Measurements from ENCODE around the gene ADAP1. TPM values are rescaled to one million over a fixed set of nuclear protein-coding genes. Genes with fewer than 3 reads are reported as not detected.

The ADAP1 gene
- total RNA-seq, 1 experiment from 2014 or later: 34.0 TPM

DNA sequence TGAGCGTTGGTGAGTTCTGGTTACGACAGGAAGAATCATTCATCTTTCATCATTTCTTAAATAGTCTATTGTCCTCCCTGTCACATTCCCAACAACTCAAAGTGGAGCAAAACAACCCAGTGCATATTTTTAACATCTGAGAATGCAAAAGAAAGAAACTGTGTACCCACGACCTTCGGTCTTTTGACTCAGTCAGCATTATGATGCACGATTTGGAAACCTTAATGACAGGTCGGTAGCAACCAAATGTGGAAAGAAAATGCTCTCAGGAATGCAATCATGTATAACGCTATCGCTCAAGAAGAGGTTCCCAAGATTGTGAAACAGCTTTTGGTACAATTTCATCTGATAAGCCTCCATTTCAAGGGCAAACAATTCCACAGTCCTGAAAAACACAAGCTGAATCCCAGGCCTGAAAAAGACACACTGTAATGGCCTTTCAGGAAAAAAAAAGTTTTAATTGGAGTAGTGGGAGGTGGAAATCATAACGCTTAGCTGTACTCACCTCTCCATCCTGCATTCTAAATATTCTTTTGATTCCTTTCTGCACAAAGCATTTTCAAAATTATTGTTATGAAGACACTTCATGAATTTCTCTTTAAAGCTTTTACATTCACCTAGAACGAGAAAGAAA lies 18.3 kb upstream of the ADAP1 start:
- no peaks in the 10 kb centered on the region for H3K27me3 ChIP-seq (ENCODE audit: insufficient read depth, low read length)
- peaks cover 58% of the 10 kb centered on the region for H3K79me2 ChIP-seq (ENCODE audit: insufficient read depth, low read length)
- peaks cover 28 to 32% of the 10 kb centered on the region in 2 experiments; a peak in 3 of 4 replicates for H3K36me3 ChIP-seq (ENCODE audit: control insufficient read depth in 1 of 2, insufficient read depth in 2 of 2, low read length in 2 of 2)
- no peak overlapping the region for H3K4me2 ChIP-seq (ENCODE audit: low read length)
- H3K27ac ChIP-seq (ENCODE audit: low read depth, low read length): no peak overlapping the region
- H3K9me2 ChIP-seq (ENCODE audit: insufficient read depth): no peaks in the 10 kb centered on the region
- peaks cover 0 to 5% of the 10 kb centered on the region in 2 experiments; a peak in 2 of 4 replicates for H3K4me1 ChIP-seq (ENCODE audit: control insufficient read depth in 1 of 2, insufficient read depth in 2 of 2, low read length in 2 of 2)
- no peak for ATAC-seq
- no peak overlapping the region for H3K4me3 ChIP-seq (replicated peaks in 1 of 2; ENCODE audit: low read depth in 1 of 2, low read length in 2 of 2)
- no TSS peak for BruUV-seq (replicated peaks)
- RAD21 ChIA-PET (ENCODE audit: low non-redundant PET in 1 of 2, low total read pairs in 2 of 2, uncharacterized antibody in 2 of 2, unreplicated experiment in 2 of 2): no interaction called here
- H2AFZ ChIP-seq (ENCODE audit: low read depth, low read length, poor library complexity, severe bottlenecking): no peak overlapping the region
- POLR2A ChIA-PET: interaction anchor here (0.6 kb wide), 1 partner anchor 21 kb away, joined by 3 read pairs; no protein-coding TSS in a partner anchor
- H4K20me1 ChIP-seq (ENCODE audit: insufficient read depth): peaks cover 10% of the 10 kb centered on the region; the same call in 1 of the 2 replicates
- DNase-seq (ENCODE audit: low read depth, low spot score): no peak
- no peak for TF ChIP-seq POLR2A (IDR thresholded peaks at IDR 0.05; ENCODE audit: borderline replicate concordance, extremely low read depth, insufficient read depth, insufficient read length)
- no peak for TF ChIP-seq CBX3 (IDR thresholded peaks at IDR 0.05; ENCODE audit: low read depth)
- TF ChIP-seq, protein P1, sequence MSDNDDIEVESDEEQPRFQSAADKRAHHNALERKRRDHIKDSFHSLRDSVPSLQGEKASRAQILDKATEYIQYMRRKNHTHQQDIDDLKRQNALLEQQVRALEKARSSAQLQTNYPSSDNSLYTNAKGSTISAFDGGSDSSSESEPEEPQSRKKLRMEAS (IDR thresholded peaks at IDR 0.05): no peak
- TF ChIP-seq, protein P2, sequence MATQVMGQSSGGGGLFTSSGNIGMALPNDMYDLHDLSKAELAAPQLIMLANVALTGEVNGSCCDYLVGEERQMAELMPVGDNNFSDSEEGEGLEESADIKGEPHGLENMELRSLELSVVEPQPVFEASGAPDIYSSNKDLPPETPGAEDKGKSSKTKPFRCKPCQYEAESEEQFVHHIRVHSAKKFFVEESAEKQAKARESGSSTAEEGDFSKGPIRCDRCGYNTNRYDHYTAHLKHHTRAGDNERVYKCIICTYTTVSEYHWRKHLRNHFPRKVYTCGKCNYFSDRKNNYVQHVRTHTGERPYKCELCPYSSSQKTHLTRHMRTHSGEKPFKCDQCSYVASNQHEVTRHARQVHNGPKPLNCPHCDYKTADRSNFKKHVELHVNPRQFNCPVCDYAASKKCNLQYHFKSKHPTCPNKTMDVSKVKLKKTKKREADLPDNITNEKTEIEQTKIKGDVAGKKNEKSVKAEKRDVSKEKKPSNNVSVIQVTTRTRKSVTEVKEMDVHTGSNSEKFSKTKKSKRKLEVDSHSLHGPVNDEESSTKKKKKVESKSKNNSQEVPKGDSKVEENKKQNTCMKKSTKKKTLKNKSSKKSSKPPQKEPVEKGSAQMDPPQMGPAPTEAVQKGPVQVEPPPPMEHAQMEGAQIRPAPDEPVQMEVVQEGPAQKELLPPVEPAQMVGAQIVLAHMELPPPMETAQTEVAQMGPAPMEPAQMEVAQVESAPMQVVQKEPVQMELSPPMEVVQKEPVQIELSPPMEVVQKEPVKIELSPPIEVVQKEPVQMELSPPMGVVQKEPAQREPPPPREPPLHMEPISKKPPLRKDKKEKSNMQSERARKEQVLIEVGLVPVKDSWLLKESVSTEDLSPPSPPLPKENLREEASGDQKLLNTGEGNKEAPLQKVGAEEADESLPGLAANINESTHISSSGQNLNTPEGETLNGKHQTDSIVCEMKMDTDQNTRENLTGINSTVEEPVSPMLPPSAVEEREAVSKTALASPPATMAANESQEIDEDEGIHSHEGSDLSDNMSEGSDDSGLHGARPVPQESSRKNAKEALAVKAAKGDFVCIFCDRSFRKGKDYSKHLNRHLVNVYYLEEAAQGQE (IDR thresholded peaks at IDR 0.05; ENCODE audit: low read depth): no peak
- TF ChIP-seq CEBPB (IDR thresholded peaks at IDR 0.05; ENCODE audit: low read depth): no peak
- TF ChIP-seq ZNF274 (IDR thresholded peaks at IDR 0.05; ENCODE audit: low read depth, low read length): no peak
- TF ChIP-seq, protein P3, sequence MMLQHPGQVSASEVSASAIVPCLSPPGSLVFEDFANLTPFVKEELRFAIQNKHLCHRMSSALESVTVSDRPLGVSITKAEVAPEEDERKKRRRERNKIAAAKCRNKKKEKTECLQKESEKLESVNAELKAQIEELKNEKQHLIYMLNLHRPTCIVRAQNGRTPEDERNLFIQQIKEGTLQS (IDR thresholded peaks at IDR 0.05): no peak
- TF ChIP-seq EGR1 (IDR thresholded peaks at IDR 0.05; ENCODE audit: low read depth): no peak
- TF ChIP-seq SRF (IDR thresholded peaks at IDR 0.05; ENCODE audit: low read depth): no peak
- no peak for TF ChIP-seq SP1 (IDR thresholded peaks at IDR 0.05; ENCODE audit: low read depth)
- TF ChIP-seq ELF1 (IDR thresholded peaks at IDR 0.05; ENCODE audit: borderline replicate concordance, low read depth): no peak
- CTCF ChIA-PET: no interaction called here
- no peaks in the 10 kb centered on the region for H3K9me3 ChIP-seq (ENCODE audit: control insufficient read depth in 1 of 2, insufficient read depth in 1 of 2, low read depth in 1 of 2, low read length in 2 of 2)
- intact Hi-C loops (cut with micrococcal nuclease): no loop called here
- no peak overlapping the region for H3K9ac ChIP-seq (ENCODE audit: low read length)
